Keratinocyte (primary cell): ENCODE measurements around the gene SMIM17. TPM values are rescaled to one million over a fixed set of nuclear protein-coding genes. Genes with fewer than 3 reads are reported as not detected.

Experiments
- DNase-seq: peaks from one replicate; pipeline ENCODE4 v3.0.0-alpha.2; 2011; ENCODE audit warnings: low read depth, missing footprints, low spot score
- FAIRE-seq: peaks from 2 replicates; lab custom pipeline; 2011; peaks lifted over from hg19 to GRCh38; lab: Jason Lieb, UNC
- H2AFZ ChIP-seq: 2 replicates; pipeline ENCODE4 v1.6.0; 2012; ENCODE audit warnings: low read length, control low read depth, inconsistent platforms; ENCODE audit not compliant: control insufficient read depth
- H3K27ac ChIP-seq: 2 replicates; pipeline ENCODE4 v1.5.1; 2011; ENCODE audit warnings: low read length; ENCODE audit not compliant: control insufficient read depth, insufficient read depth
- H3K27me3 ChIP-seq: 3 replicates; pipeline ENCODE4 v1.6.0; 2011; ENCODE audit warnings: low read length; ENCODE audit not compliant: control insufficient read depth, insufficient read depth; ENCODE audit errors: extremely low read depth
- H3K36me3 ChIP-seq, 2 experiments: 2 replicates in 1 of 2; 3 replicates in 1 of 2; pipeline ENCODE4 v1.5.1; 2011; ENCODE audit warnings: low read length in 2 of 2, mild to moderate bottlenecking in 1 of 2; ENCODE audit not compliant: control insufficient read depth in 2 of 2, insufficient read depth in 2 of 2; ENCODE audit errors: extremely low read depth in 1 of 2
- H3K4me1 ChIP-seq: 3 replicates; pipeline ENCODE4 v1.5.1; 2011; ENCODE audit warnings: low read length; ENCODE audit not compliant: control insufficient read depth, insufficient read depth; ENCODE audit errors: extremely low read depth
- H3K4me2 ChIP-seq: 3 replicates; pipeline ENCODE4 v1.6.0; 2011; ENCODE audit warnings: low read depth, low read length; ENCODE audit not compliant: control insufficient read depth, insufficient read depth; ENCODE audit errors: extremely low read depth
- H3K4me3 ChIP-seq, 3 experiments: fragments of 200-600 bp in 1 of 3; sonication (generic) in 1 of 3; 2 replicates in 2 of 3; 3 replicates in 1 of 3; pipeline ENCODE4 v1.5.1; 2011 to 2016; ENCODE audit warnings: low read length in 3 of 3, mild to moderate bottlenecking in 3 of 3, control low read depth in 2 of 3, inconsistent platforms in 1 of 3, low read depth in 1 of 3, mixed read lengths in 1 of 3, mixed run types in 1 of 3, moderate library complexity in 1 of 3; ENCODE audit not compliant: control insufficient read depth in 2 of 3, insufficient read depth in 2 of 3; ENCODE audit errors: extremely low read depth in 1 of 3
- H3K79me2 ChIP-seq: 2 replicates; pipeline ENCODE4 v1.6.0; 2012; ENCODE audit warnings: low read length; ENCODE audit not compliant: control insufficient read depth, insufficient read depth
- H3K9ac ChIP-seq: 3 replicates; pipeline ENCODE4 v1.6.0; 2011; ENCODE audit warnings: low read length; ENCODE audit not compliant: control insufficient read depth, insufficient read depth; ENCODE audit errors: extremely low read depth
- H3K9me1 ChIP-seq: 3 replicates; pipeline ENCODE4 v1.6.0; 2011; ENCODE audit warnings: low read length; ENCODE audit not compliant: control insufficient read depth, insufficient read depth; ENCODE audit errors: extremely low read depth
- H3K9me3 ChIP-seq: 2 replicates; pipeline ENCODE4 v1.5.1; 2012; ENCODE audit warnings: low read depth, low read length; ENCODE audit not compliant: control insufficient read depth
- H4K20me1 ChIP-seq: 3 replicates; pipeline ENCODE4 v1.6.0; 2011; ENCODE audit warnings: low read length; ENCODE audit not compliant: control insufficient read depth, insufficient read depth; ENCODE audit errors: extremely low read depth
- EZH2 ChIP-seq: IDR thresholded peaks from one replicate; pipeline ENCODE4 v1.6.1; 2012; ENCODE audit warnings: inconsistent platforms, mild to moderate bottlenecking, low read length, moderate library complexity
- dilution Hi-C: fragments of 300-500 bp; cut with MboI; formaldehyde crosslinking; loops from one replicate; pipeline ENCODE4 v1.7.0; 2020; ENCODE audit warnings: low sequenced_read_pairs; ENCODE audit not compliant: extremely low pct_ligation_motif_present
- polyA plus RNA-seq, 5 experiments: library from polyadenylated mRNA; depleted of rRNA in 3 of 5; stranded (reverse) in 3 of 5; stranded (forward) in 1 of 5; unstranded in 1 of 5; fragments of >200 nt; gene quantifications; 1 replicate in 1 of 5; 2 replicates in 3 of 5; 3 replicates in 1 of 5; pipeline versions ENCODE4 v1.2.1 to v1.2.3, GENCODE V29; 2011 to 2012; ENCODE audit warnings: missing spikeins in 2 of 5, low read depth in 1 of 5, low replicate concordance in 1 of 5
- TF ChIP-seq, protein P1 (sequence below), 3 experiments: IDR thresholded peaks in 1 of 3; conservative IDR thresholded peaks in 1 of 3; optimal IDR thresholded peaks in 1 of 3; 2 replicates in 2 of 3; 3 replicates in 1 of 3; pipeline versions ENCODE3 to v1.5.1; 2011; ENCODE audit warnings: low read length in 3 of 3, mild to moderate bottlenecking in 3 of 3, moderate library complexity in 2 of 3, control low read depth in 1 of 3, inconsistent platforms in 1 of 3; ENCODE audit not compliant: insufficient read depth in 2 of 3; ENCODE audit errors: extremely low read depth in 1 of 3

Gene SMIM17
- polyA plus RNA-seq, 1 donor (not counting 4 experiments of a cell fraction or from before 2014, with no cell fraction given), result 0.13 TPM

DNA sequence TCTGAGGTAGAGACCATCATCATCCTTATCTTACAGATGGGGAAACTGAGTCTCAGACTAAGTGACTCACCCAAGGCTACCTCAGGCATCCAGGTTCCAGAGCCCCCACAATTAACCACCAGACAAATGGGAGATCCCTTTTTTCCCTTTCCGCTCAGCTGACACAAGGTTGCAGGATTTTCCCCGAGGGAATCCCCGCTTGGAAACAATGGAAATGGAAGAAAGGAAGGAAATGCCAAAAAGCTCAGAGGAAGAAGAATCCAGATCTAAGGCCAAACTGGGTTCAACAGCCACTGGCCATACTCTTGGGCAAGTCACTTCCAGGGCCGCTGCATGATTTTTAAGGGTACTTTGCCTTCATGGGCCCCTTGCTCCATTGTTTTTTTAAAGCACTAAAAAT, 46.3 kb upstream of the SMIM17 start:
- Histone ChIP-seq H3K4me1 (peaks cover 4% of the 10 kb centered on the region), H3K36me3 (peaks cover 0 to 4% of the 10 kb centered on the region in 2 experiments), H3K9me3 (peaks cover 2% of the 10 kb centered on the region), H3K27me3 (no peaks in the 10 kb centered on the region), H3K9ac (no peak overlapping the region), H2AFZ (no peak overlapping the region), H4K20me1 (no peaks in the 10 kb centered on the region), H3K4me2 (no peak overlapping the region), H3K9me1 (no peaks in the 10 kb centered on the region), H3K79me2 (peaks cover 41% of the 10 kb centered on the region), H3K4me3 (peak overlapping the region in 1 of 3 experiments; percentile 14), H3K27ac (no peak overlapping the region)
- dilution Hi-C loops, result no loop called here
- no peak for TF ChIP-seq EZH2
- TF ChIP-seq, protein P1, sequence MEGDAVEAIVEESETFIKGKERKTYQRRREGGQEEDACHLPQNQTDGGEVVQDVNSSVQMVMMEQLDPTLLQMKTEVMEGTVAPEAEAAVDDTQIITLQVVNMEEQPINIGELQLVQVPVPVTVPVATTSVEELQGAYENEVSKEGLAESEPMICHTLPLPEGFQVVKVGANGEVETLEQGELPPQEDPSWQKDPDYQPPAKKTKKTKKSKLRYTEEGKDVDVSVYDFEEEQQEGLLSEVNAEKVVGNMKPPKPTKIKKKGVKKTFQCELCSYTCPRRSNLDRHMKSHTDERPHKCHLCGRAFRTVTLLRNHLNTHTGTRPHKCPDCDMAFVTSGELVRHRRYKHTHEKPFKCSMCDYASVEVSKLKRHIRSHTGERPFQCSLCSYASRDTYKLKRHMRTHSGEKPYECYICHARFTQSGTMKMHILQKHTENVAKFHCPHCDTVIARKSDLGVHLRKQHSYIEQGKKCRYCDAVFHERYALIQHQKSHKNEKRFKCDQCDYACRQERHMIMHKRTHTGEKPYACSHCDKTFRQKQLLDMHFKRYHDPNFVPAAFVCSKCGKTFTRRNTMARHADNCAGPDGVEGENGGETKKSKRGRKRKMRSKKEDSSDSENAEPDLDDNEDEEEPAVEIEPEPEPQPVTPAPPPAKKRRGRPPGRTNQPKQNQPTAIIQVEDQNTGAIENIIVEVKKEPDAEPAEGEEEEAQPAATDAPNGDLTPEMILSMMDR (optimal IDR thresholded peaks at IDR 0.05 in 1 of 3, IDR thresholded peaks at IDR 0.05 in 1 of 3, conservative IDR thresholded peaks at IDR 0.05 in 1 of 3; ENCODE audit: extremely low read depth in 1 of 3, insufficient read depth in 2 of 3, low read length in 3 of 3), result no peak
- DNase-seq (no peak), FAIRE-seq (no peak)

DNA sequence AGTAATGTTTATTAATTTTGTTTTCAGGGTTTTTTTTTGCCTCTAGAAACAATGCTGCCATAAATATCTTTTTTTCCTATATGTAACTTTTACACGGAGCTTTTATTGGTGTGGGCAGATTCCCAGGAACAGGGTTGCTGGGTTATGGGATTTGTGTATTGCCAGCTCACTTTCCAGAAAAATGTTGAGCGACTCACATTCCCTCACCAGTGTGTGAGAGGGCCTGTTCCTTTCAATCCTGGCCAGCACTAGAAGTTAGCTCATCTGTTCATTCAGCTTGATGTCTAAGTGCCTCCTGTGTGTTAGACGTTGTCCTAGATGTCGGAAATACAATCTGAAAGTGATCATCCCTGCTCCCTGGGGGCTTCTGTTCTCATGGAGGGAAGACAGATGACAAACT, 45.3 kb upstream of the SMIM17 start:
- TF ChIP-seq, protein P1 (optimal IDR thresholded peaks at IDR 0.05 in 1 of 3, IDR thresholded peaks at IDR 0.05 in 1 of 3, conservative IDR thresholded peaks at IDR 0.05 in 1 of 3; ENCODE audit: extremely low read depth in 1 of 3, insufficient read depth in 2 of 3, low read length in 3 of 3), result no peak
- no peak for TF ChIP-seq EZH2
- Histone ChIP-seq H3K36me3 (peaks cover 0 to 4% of the 10 kb centered on the region in 2 experiments), H3K4me2 (no peak overlapping the region), H3K9me3 (peaks cover 2% of the 10 kb centered on the region), H3K9ac (no peak overlapping the region), H3K9me1 (no peaks in the 10 kb centered on the region), H4K20me1 (no peaks in the 10 kb centered on the region), H3K27ac (no peak overlapping the region), H3K4me1 (peaks cover 4% of the 10 kb centered on the region), H3K79me2 (peaks cover 47% of the 10 kb centered on the region), H3K27me3 (no peaks in the 10 kb centered on the region), H2AFZ (no peak overlapping the region), H3K4me3 (no peak overlapping the region)
- DNase-seq, result no peak
- no peak for FAIRE-seq
- dilution Hi-C loops, result no loop called here
